ENCODE data around the gene ANKS1B.

The ANKS1B gene

DNA sequence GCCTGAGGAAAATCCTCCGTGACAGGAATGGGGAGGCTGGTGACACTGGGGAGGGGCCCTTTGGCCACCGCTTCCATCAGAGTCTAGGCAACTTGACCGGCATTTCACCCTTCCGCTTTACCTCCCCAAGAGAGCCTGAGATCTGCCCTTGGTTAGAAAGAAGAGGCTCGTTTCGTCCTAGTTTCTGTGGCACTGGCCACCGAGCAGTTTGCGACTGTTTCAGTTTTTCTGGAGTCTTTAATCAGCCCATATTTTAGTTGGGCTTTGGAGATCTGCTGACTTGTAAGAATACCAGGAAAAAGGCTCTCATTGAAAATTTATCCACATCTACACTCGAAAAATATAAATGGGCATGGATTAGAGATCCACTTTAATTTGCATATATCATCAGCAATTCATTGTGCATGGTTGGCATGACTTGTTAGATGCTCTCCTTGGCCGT is 414 bp upstream of the ANKS1B start (continued):
- TF ChIP-seq, protein P1, sequence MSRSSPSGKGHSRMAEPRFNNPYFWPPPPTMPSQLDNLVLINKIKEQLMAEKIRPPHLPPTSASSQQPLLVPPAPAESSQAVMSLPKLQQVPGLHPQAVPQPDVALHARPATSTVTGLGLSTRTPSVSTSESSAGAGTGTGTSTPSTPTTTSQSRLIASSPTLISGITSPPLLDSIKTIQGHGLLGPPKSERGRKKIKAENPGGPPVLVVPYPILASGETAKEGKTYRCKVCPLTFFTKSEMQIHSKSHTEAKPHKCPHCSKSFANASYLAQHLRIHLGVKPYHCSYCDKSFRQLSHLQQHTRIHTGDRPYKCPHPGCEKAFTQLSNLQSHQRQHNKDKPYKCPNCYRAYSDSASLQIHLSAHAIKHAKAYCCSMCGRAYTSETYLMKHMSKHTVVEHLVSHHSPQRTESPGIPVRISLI (tag by site-specific recombination; IDR thresholded peaks at IDR 0.05), result no peak
- TF ChIP-seq, protein P2, sequence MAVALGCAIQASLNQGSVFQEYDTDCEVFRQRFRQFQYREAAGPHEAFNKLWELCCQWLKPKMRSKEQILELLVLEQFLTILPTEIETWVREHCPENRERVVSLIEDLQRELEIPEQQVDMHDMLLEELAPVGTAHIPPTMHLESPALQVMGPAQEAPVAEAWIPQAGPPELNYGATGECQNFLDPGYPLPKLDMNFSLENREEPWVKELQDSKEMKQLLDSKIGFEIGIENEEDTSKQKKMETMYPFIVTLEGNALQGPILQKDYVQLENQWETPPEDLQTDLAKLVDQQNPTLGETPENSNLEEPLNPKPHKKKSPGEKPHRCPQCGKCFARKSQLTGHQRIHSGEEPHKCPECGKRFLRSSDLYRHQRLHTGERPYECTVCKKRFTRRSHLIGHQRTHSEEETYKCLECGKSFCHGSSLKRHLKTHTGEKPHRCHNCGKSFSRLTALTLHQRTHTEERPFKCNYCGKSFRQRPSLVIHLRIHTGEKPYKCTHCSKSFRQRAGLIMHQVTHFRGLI (tag by site-specific recombination; IDR thresholded peaks at IDR 0.05), result peak; percentile 68
- TF ChIP-seq ZBTB20 (tag by site-specific recombination; IDR thresholded peaks at IDR 0.05) (peak; percentile 72), ZNF114 (tag by site-specific recombination; IDR thresholded peaks at IDR 0.05) (no peak)

DNA sequence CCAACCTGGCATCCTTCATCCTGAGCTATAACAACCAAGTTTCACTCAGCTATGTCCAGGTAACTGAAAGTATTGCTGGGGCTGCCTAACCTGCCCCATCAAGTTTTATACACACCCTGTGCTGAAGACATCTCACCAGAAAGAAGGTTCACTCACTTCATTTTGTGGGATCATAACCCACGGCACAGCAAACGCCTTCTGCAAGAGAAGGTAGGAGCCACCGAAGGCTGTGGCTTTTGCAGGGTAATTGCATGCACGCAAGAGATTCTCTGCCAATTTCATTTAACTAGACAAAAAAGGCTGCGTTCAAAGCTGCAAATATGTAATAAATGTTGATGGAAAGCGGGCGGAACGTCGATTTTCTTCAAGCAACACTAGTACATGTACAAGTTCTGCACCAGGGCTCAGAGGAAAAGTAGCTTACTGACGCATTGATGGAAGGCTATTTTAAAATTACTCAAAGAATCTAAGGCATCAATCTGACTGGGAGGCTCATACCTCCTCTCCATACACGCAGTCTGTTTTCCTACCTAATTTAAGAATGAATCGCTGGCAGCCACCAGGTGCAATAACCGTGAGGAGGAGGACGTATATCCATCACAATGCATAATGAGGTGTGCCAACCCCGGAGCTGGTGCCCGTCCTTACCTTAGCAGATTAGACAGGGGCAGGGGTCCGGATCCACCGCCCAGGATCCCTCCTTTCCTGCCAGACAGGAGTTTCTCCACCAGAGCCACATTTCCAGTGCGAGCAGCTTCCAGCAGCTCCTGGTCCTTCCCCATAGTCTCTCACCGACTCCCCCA is 1.1 kb downstream of the ANKS1B start:
- H3K4me3 ChIP-seq (ENCODE audit: low read depth, low read length), result peak overlapping the region; percentile 14
- POLR2A ChIA-PET, result interaction anchor here (0.7 kb wide), 1 partner anchor 11 kb away, joined by 4 read pairs; no protein-coding TSS in a partner anchor
- no peaks in the 10 kb centered on the region for H3K9me3 ChIP-seq (ENCODE audit: control insufficient read depth, insufficient read depth, low read depth, low read length)
- TF ChIP-seq EGR2 (tag by site-specific recombination; IDR thresholded peaks at IDR 0.05; ENCODE audit: low read depth) (no peak), ZBTB20 (tag by site-specific recombination; IDR thresholded peaks at IDR 0.05) (peak; percentile 72; the same call in 1 of the 2 replicates), ZBTB17 (tag by site-specific recombination; IDR thresholded peaks at IDR 0.05) (peak; percentile 75; the same call in 1 of the 2 replicates), ZNF366 (tag by site-specific recombination; conservative IDR thresholded peaks at IDR 0.05) (peak; percentile 16; the same call in 1 of the 2 replicates), SP3 (tag by site-specific recombination; IDR thresholded peaks at IDR 0.05) (no peak), ZNF155 (tag by site-specific recombination; IDR thresholded peaks at IDR 0.05) (no peak), ZNF335 (tag by site-specific recombination; conservative IDR thresholded peaks at IDR 0.05) (peak; percentile 68)
- TF ChIP-seq, protein P3, sequence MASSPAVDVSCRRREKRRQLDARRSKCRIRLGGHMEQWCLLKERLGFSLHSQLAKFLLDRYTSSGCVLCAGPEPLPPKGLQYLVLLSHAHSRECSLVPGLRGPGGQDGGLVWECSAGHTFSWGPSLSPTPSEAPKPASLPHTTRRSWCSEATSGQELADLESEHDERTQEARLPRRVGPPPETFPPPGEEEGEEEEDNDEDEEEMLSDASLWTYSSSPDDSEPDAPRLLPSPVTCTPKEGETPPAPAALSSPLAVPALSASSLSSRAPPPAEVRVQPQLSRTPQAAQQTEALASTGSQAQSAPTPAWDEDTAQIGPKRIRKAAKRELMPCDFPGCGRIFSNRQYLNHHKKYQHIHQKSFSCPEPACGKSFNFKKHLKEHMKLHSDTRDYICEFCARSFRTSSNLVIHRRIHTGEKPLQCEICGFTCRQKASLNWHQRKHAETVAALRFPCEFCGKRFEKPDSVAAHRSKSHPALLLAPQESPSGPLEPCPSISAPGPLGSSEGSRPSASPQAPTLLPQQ (tag by site-specific recombination; IDR thresholded peaks at IDR 0.05), result no peak
- H3K36me3 ChIP-seq (ENCODE audit: control insufficient read depth in 2 of 2, insufficient read depth in 1 of 2, low read length in 2 of 2), result no peaks in the 10 kb centered on the region
- H3K4me1 ChIP-seq (ENCODE audit: control insufficient read depth, insufficient read depth, low read length), result peaks cover 9% of the 10 kb centered on the region
- H3K27ac ChIP-seq (ENCODE audit: extremely low read depth, low read depth, low read length), result no peak overlapping the region
- CTCF ChIA-PET, result interaction anchor here (0.6 kb wide), 1 partner anchor 176 kb away, joined by 3 read pairs; no protein-coding TSS in a partner anchor

DNA sequence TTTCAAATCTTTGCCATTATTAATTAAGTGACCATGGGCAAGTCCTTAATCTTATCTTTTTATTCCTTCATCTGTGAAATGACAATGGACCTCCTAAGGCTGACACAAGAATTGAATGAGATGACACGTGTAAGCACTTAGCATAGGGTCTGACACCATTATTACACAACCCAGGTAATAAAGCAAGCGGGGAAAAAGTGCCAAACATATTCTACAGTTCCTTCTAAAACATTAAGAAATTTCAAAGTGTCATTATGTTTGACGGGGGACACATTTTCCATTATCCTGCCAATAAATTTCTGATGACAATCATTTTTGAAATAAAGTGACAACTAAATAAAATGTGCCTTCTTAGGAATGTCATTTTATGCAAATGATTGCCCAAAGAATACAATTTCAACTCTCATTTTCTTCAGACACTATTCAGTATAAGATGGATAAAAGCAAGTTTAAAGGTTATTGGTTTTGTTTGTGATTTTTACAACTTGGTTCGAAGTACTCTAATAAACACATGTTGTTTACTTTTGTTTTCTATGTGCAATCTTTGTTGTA is 3.0 kb downstream of the ANKS1B start:
- TF ChIP-seq, protein P4, sequence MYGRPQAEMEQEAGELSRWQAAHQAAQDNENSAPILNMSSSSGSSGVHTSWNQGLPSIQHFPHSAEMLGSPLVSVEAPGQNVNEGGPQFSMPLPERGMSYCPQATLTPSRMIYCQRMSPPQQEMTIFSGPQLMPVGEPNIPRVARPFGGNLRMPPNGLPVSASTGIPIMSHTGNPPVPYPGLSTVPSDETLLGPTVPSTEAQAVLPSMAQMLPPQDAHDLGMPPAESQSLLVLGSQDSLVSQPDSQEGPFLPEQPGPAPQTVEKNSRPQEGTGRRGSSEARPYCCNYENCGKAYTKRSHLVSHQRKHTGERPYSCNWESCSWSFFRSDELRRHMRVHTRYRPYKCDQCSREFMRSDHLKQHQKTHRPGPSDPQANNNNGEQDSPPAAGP (tag by site-specific recombination; IDR thresholded peaks at IDR 0.05), result no peak
- TF ChIP-seq ZSCAN30 (tag by site-specific recombination; IDR thresholded peaks at IDR 0.05) (no peak), ZNF132 (tag by site-specific recombination; IDR thresholded peaks at IDR 0.05; ENCODE audit: borderline replicate concordance) (no peak), ZNF350 (tag by site-specific recombination; IDR thresholded peaks at IDR 0.05) (no peak), SCRT1 (tag by site-specific recombination; IDR thresholded peaks at IDR 0.05; ENCODE audit: borderline replicate concordance) (no peak), BCL11A (tag by site-specific recombination; IDR thresholded peaks at IDR 0.05; ENCODE audit: low read depth) (no peak), ZNF302 (tag by site-specific recombination; IDR thresholded peaks at IDR 0.05; ENCODE audit: low read depth) (no peak), ZNF830 (tag by site-specific recombination; IDR thresholded peaks at IDR 0.05; ENCODE audit: low read depth) (no peak), ZNF664 (tag by site-specific recombination; IDR thresholded peaks at IDR 0.05) (no peak)
- TF ChIP-seq, protein P1 (tag by site-specific recombination; IDR thresholded peaks at IDR 0.05), result no peak
- Histone ChIP-seq H3K4me3 (ENCODE audit: low read depth, low read length) (no peak overlapping the region), H3K27ac (ENCODE audit: extremely low read depth, low read depth, low read length) (no peak overlapping the region), H3K4me1 (ENCODE audit: control insufficient read depth, insufficient read depth, low read length) (peaks cover 9% of the 10 kb centered on the region), H3K36me3 (ENCODE audit: control insufficient read depth in 2 of 2, insufficient read depth in 1 of 2, low read length in 2 of 2) (no peaks in the 10 kb centered on the region), H3K9me3 (ENCODE audit: control insufficient read depth, insufficient read depth, low read depth, low read length) (no peaks in the 10 kb centered on the region)
- POLR2A ChIA-PET, result no interaction called here
- CTCF ChIA-PET, result no interaction called here

All from HEK293 (cell line).